GM21367 (cell line): ENCODE data around the gene A1CF.
"Not testable (repeated sequence)": the region's sequence is repeated elsewhere in the genome, so short reads cannot be mapped to it uniquely, and the experiment has no call there.

ENCODE experiments used
- ATAC-seq: cut with Tn5 transposase; IDR thresholded peaks from one replicate; pipeline ENCODE4 v1.9.1; 2021; ENCODE audit not compliant: unreplicated experiment

A1CF gene

GRCh38 chr10:50794490-50794889 lies 90.9 kb downstream of the A1CF start:
- no peak for ATAC-seq

- no peak for ATAC-seq
Measured at GRCh38 chr10:50788951-50789945, 96.2 kb downstream of the A1CF start.

- not testable (repeated sequence) for ATAC-seq
Measured at GRCh38 chr10:50787962-50788361, 97.5 kb downstream of the A1CF start.

GRCh38 chr10:50782017-50782416 lies 103.4 kb downstream of the A1CF start:
- not testable (repeated sequence) for ATAC-seq

GRCh38 chr10:50780036-50780435 lies 105.4 kb downstream of the A1CF start:
- ATAC-seq: not testable (repeated sequence)

- ATAC-seq: not testable (repeated sequence)
Measured at GRCh38 chr10:50774868-50775267, 110.6 kb downstream of the A1CF start.

GRCh38 chr10:50772042-50772441 lies 113.4 kb downstream of the A1CF start:
- not testable (repeated sequence) for ATAC-seq

GRCh38 chr10:50766774-50767513 lies 118.5 kb downstream of the A1CF start:
- ATAC-seq: not testable (repeated sequence)
